ENCODE results near the gene STUB1.

The STUB1 gene

DNA sequence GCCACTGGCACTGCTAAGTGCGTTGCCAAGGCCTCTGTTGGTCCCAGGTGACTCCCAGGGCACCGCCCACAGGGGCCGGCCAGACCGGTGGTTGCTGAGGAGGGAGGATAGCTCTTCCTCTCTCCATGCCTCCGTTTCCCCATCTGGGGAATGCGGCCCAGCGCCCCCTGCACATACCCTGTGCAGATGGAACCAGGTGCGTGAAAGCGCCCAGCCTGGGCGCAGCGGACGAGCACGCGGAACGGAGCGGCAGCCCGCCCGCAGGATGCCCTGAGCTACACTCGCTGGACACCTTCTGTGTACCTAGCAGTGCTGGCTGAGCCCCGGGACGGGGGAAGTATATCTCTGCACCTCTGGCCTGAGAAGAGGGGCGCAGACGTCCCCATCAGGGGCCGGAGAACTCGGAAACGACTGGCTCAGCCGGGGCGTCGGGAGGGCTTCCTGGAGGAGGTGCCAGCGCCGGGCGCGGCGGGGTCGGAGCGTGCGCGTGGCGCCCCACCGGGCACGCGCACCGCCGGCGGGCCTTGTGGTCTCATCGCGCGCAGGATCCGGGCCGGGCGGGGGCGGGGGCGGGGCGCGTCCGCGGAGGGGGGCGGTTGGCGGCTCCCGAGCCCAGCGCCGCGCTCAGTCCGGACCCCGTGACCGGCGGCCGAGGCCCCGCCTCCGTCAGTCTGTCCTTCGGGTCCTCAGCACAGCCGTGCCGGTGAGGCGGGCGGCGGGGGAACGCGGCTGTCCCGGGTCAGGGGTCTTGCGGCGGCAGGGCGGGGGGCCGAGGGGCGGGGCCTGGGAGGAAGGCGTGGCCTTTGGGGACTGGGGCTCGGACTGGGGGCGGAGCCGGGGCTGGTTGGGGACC is 46.5 kb downstream of the STUB1 start, which contains the start of the genes CCDC78 and HAGHL:
Gene CCDC78 (minus strand): TSS at position 6 of the 853 bp plus-strand sequence. CDS start 76 bp downstream, outside the sequence.
Gene HAGHL (plus strand): TSS at position 669 of the 853 bp plus-strand sequence. CDS start 404 bp downstream, outside the sequence.
- peak; percentile 47 for DNase-seq

DNA sequence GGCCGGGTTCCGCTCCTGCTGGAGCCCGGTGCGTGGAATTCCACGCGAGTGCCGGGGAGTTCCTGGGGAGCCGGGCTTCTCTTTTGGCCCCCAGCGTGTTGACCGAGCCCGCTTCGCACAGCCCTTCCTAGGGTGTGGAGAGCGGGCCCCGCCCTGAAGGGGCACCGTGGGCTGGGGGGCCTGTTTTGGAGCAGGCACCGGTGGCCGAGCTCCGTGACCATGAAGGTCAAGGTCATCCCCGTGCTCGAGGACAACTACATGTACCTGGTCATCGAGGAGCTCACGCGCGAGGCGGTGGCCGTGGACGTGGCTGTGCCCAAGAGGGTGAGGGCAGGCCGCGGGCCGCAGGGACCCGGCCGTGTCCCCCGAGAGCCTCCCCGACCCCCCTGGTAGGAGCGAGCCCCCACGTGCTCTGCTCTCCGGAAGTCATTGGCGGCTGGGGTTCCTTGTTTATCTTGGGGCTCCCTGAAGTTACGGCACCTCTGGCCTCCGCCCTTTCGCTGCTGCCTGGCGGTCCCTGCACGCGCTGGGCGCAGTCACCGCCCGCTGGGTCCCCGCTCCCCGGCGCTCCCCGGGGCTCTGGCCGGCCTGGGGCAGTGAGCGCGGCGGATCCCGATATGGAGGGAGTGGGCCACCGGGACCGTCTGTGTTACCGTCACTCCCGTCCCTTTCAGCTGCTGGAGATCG is 47.2 kb downstream of the STUB1 start:
- no peak for DNase-seq

DNA sequence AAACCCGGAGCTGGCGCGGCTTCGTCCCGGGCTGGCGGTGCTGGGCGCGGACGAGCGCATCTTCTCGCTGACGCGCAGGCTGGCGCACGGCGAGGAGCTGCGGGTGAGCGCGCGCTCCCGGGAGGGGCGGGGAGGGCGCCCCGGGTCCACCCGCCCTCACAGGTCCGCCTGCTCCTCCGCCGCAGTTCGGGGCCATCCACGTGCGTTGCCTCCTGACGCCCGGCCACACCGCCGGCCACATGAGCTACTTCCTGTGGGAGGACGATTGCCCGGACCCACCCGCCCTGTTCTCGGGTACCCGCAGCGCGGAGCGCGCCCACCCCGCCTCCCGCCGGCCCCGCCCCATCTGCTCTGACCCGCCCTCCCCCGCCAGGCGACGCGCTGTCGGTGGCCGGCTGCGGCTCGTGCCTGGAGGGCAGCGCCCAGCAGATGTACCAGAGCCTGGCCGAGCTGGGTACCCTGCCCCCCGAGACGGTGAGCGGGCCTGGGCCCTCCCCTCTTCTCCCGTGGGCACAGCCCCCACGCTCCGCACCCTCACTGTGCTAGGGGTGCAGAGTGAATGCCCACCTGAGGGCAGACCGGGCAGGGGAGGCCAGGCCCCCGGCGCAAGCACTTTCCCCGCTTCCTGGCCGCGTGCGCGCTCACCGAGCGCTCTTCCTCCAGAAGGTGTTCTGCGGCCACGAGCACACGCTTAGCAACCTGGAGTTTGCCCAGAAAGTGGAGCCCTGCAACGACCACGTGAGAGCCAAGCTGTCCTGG is 48.1 kb downstream of the STUB1 start:
- peak; percentile 49 for DNase-seq

DNA sequence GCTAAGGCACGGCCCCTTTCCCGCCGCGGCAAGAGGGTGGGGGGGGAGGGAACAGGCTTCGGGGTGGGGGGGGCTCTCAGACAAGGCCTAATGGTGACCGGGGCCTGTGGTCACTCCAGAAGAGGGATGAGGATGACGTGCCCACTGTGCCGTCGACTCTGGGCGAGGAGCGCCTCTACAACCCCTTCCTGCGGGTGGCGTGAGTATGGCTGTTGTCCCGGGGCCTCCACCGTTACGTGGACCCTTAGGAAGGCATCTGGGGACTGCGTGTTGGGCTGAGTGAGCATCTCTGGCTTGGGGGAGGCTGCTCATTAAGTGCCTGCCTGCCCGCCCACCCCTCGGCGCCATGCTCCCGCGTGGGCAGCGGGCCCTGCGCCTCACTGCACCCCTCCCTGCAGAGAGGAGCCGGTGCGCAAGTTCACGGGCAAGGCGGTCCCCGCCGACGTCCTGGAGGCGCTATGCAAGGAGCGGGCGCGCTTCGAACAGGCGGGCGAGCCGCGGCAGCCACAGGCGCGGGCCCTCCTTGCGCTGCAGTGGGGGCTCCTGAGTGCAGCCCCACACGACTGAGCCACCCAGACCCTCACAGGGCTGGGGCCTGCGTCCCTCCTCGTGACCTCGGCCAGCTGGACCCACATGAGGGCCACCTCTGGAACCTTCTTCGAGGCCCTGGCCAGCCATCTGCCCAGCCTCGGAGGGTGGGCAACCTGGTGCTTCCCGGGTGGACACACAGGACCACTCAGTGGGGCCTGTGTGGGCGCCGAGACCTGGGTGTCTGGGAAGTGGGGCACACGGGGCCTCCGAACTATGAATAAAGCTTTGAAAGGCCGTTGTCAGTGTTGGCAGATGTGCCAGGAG is 48.9 kb downstream of the STUB1 start:
- DNase-seq = no peak

DNA sequence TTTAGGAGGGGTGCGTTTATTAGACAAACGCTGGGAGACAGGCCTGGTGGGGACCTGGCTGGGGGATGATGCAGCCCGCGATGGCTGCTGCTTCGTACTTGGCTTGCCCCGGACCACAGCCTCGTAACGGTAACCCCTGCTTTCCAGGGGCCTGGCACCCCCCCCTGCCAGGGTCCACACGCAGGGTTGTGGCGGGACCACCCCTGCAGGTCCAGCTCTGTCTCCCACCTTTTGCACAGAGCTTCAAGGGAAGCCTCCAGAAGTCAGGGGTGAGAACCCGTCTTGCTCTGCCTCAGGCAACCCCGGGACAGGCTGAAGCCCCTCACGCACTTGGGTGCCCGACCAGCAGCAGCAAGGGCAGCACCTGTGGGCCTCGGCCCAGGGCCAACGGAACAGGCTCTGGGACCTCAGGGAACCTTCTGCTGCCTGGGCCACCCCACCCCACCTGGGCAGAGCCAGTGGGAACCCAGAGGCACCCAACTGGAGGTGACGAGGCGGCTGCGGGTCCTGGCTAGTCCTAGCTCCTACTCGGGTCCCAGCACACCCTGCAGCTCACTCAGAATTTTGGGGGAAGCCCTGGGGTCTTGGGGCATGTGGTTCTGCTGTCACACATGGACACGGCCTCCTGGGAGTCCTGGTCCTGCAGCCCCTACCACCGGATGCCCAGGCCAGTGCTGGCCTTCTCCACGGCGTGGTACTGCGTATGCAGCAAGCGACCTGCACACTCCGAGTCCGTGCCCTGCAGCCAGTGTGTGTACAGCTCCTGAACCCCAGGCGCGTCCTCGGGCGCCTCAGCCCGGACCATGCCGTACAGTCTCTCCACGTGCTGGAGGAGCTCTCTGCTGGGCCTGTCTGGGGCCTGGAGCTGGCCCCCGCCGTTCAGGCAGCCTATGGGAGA is 49.8 kb downstream of the STUB1 start:
- DNase-seq = no peak

DNA sequence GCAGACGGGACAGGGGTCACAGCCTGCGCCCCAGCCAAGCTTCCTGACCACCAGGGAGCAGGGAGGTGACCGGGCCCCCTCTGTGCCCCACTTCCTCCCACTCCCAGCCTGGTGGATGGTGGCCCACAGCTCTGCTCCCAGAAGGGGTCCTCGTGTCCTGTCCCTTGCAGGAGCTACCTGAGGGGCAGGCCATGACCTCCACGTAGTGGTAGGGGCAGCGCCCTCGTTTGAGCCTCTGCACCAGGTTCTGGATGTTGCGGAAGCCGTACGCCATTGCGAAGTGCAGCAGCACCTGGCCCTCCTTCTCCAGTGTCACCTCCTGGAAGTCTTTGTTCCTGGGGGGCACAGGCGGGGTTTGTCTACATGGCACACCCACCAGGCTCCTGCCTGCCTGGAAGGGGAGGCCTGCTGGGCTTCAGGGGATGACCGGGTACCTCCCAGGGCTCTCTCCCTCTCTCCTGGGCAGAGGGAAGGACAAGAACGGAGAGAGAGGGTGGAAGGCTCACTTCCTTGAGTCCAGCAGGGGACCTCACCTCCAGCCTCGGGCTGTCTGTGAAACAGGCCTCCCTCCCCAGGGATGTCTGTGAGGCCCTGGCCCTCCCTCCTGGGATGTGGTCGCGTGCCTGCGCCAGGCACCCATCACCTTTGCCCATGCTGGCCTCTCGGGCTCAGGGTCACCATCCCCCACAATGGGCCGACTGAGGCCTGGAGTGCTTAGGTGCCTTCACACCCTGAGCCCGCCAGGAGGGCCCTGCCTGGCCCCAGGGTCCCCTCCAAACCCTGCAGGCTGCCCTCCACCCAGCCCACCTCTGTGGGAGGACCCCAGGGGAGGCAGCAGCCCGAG is 50.7 kb downstream of the STUB1 start:
- no peak for DNase-seq

DNA sequence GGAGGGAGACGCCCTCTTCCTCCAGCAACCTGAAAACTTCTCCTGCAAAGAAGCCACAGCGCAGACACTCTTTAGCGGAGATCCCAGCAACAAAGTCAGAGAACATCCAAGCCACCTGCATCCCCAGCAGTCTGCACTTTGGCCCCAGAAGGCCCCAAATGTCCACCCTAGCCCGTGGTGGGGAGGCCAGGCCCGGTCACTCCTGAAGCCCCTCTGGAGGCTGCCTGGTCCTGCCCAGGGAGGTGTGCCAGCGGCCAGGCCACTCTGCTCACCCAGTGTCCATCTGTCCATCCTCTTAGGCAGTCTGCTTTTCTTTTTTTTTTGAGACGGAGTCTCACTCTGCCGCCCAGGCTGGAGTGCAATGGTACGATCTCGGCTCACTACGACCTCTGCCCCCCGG is 52.1 kb downstream of the STUB1 start:
- no peak for DNase-seq
